Activated CD8-positive, alpha-beta T cell treated with anti-CD3 and anti-CD28 coated beads for 36 hours (primary cell): Measurements from ENCODE around the gene SLC22A23. TPM values are rescaled to one million over a fixed set of nuclear protein-coding genes. Genes with fewer than 3 reads are reported as not detected.

ENCODE experiments used
- ATAC-seq: fragments of 200-7000 bp; cut with Tn5 transposase; one replicate; pipeline ENCODE4 v1.10.0; 2021; ENCODE audit warnings: mild to moderate bottlenecking, moderate library complexity
- CTCF ChIA-PET: fragments of 350-600 bp; sonication (Branson Sonifier 250); formaldehyde crosslinking; loops from one replicate; lab custom pipeline; 2021; ENCODE audit warnings: antibody characterized with exemption; lab: Charles Lee
- POLR2A ChIA-PET: fragments of 350-600 bp; sonication (Branson Sonifier 250); formaldehyde crosslinking; loops from one replicate; lab custom pipeline; 2021; ENCODE audit warnings: antibody characterized with exemption; lab: Charles Lee
- DNase-seq: peaks from one replicate; pipeline ENCODE4 v3.0.0-alpha.2; 2020
- H3K27ac Mint-ChIP-seq: one replicate; pipeline ENCODE4 v1.8.0; 2021; ENCODE audit warnings: mild to moderate bottlenecking, mixed read lengths
- H3K27me3 Mint-ChIP-seq: one replicate; pipeline ENCODE4 v1.8.0; 2021; ENCODE audit warnings: mixed read lengths
- H3K36me3 Mint-ChIP-seq: one replicate; pipeline ENCODE4 v1.8.0; 2021; ENCODE audit warnings: low read depth, mixed read lengths
- H3K4me1 Mint-ChIP-seq: one replicate; pipeline ENCODE4 v1.8.0; 2021; ENCODE audit warnings: low read depth, mixed read lengths
- H3K4me3 Mint-ChIP-seq: one replicate; pipeline ENCODE4 v1.8.0; 2021; ENCODE audit warnings: mild to moderate bottlenecking, moderate library complexity, mixed read lengths
- H3K9me3 Mint-ChIP-seq: one replicate; pipeline ENCODE4 v1.8.0; 2021; ENCODE audit warnings: mixed read lengths
- intact Hi-C: fragments of 100-400 bp; cut with micrococcal nuclease; formaldehyde crosslinking; loops from one replicate; pipeline ENCODE4 v1.10.0; 2022
- total RNA-seq, 2 experiments: library from RNA; stranded (reverse); gene quantifications; one replicate each; pipeline ENCODE4 v1.2.3, GENCODE V29; 2021
- TF ChIP-seq, protein P1 (sequence below): fragments of 200-600 bp; IDR thresholded peaks from one replicate; pipeline ENCODE4 v1.8.0; 2022; ENCODE audit warnings: antibody characterized with exemption, mild to moderate bottlenecking

SLC22A23 gene
- total RNA-seq, 2 experiments from 2014 or later, result 0.16 to 0.34 TPM

DNA sequence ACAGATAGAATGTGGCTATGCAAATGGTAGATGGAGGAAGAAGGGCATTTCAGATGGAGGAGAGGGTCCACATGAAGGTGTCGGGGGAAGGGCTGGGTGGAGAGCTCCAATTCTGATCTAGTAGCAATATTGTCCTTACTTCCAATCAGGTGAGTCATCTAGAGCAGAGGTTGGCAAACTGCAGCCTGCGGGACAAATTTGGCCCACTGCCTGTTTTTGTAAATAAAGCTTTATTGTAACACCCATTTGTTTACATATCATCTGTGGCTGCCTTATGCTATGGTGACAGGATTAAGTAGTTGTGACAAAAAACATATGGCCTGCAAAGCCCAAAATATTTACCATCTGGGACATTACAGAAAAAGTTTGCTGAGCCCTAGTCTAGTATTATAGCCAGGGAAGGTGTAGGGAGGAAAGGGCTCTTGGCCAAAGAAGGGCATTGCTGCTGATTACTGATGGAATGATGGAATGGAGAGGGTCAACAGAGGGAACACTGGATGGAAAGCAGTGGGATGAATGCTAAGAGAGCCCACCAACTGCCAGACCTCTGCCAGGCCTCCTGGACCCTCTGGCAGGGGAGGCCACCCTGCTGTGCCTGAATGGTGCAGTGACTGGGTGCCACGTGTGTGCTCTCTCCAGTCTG, 79.8 kb downstream of the SLC22A23 start:
- POLR2A ChIA-PET, result no interaction called here
- H3K27me3 Mint-ChIP-seq, result peaks cover 6% of the 10 kb centered on the region
- no peak overlapping the region for H3K4me3 Mint-ChIP-seq
- TF ChIP-seq, protein P1, sequence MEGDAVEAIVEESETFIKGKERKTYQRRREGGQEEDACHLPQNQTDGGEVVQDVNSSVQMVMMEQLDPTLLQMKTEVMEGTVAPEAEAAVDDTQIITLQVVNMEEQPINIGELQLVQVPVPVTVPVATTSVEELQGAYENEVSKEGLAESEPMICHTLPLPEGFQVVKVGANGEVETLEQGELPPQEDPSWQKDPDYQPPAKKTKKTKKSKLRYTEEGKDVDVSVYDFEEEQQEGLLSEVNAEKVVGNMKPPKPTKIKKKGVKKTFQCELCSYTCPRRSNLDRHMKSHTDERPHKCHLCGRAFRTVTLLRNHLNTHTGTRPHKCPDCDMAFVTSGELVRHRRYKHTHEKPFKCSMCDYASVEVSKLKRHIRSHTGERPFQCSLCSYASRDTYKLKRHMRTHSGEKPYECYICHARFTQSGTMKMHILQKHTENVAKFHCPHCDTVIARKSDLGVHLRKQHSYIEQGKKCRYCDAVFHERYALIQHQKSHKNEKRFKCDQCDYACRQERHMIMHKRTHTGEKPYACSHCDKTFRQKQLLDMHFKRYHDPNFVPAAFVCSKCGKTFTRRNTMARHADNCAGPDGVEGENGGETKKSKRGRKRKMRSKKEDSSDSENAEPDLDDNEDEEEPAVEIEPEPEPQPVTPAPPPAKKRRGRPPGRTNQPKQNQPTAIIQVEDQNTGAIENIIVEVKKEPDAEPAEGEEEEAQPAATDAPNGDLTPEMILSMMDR, result no peak
- no peak for ATAC-seq
- H3K36me3 Mint-ChIP-seq, result no peaks in the 10 kb centered on the region
- H3K9me3 Mint-ChIP-seq, result no peaks in the 10 kb centered on the region
- CTCF ChIA-PET, result no interaction called here
- peaks cover 12% of the 10 kb centered on the region for H3K4me1 Mint-ChIP-seq
- no peak overlapping the region for H3K27ac Mint-ChIP-seq
- no peak for DNase-seq
- intact Hi-C loops, result no loop called here

DNA sequence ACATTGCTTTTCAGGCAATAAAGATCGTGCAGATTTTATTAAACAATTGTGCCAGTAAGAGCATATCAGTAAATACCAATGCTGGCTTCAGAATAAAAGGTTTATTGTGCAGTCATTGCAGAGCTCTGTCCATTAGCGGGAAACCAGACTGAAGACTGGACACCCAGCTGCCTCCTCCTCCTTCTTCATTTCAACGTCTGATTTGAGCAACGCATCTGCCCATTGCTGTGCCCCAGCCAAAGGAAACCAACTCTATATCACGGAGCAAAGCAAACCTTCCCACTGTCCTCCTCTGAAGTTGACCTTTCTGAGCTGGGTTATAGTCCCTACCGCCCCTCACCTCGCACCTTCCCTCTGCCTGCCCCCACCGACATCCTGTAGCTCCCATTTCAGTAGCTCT, 80.8 kb downstream of the SLC22A23 start:
- H3K36me3 Mint-ChIP-seq, result no peaks in the 10 kb centered on the region
- CTCF ChIA-PET, result no interaction called here
- POLR2A ChIA-PET, result interaction anchor here (0.6 to 0.7 kb wide), 2 partner anchors 23 to 69 kb away, joined by 3 read pairs; no protein-coding TSS in a partner anchor
- no peak overlapping the region for H3K27ac Mint-ChIP-seq
- DNase-seq, result no peak
- peaks cover 6% of the 10 kb centered on the region for H3K27me3 Mint-ChIP-seq
- ATAC-seq, result no peak
- H3K4me3 Mint-ChIP-seq, result no peak overlapping the region
- intact Hi-C loops, result no loop called here
- TF ChIP-seq, protein P1, result no peak
- no peaks in the 10 kb centered on the region for H3K9me3 Mint-ChIP-seq
- peaks cover 15% of the 10 kb centered on the region for H3K4me1 Mint-ChIP-seq

DNA sequence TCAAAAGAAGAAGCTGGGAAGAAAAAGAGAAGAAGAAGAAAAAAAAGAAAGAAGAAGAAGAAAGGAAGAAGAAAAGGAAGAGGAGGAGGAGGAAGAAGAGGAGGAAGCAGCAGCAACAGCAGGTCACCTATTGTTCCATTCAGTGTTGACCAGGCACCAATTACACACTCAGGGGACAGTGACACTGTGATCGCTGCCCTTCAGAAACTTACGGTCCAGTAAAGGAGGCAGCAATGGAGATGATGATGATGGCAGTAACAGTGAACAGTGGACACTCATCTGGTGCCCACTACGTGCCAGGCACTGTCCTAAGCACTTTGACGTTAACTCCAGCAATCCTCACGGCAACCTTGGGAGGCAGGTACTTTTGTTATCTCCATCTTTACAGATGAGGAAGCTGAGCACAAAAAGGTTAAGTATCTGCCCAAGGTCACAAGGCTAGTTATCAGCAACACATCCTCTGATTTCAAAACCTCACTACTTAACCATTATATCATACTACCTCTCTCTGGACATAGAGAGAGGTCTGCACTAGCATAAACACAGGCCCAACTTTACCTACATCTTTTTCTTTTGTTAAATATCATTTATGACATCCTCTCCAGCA, 83.2 kb downstream of the SLC22A23 start:
- no peak for ATAC-seq
- no peak overlapping the region for H3K27ac Mint-ChIP-seq
- POLR2A ChIA-PET, result no interaction called here

DNA sequence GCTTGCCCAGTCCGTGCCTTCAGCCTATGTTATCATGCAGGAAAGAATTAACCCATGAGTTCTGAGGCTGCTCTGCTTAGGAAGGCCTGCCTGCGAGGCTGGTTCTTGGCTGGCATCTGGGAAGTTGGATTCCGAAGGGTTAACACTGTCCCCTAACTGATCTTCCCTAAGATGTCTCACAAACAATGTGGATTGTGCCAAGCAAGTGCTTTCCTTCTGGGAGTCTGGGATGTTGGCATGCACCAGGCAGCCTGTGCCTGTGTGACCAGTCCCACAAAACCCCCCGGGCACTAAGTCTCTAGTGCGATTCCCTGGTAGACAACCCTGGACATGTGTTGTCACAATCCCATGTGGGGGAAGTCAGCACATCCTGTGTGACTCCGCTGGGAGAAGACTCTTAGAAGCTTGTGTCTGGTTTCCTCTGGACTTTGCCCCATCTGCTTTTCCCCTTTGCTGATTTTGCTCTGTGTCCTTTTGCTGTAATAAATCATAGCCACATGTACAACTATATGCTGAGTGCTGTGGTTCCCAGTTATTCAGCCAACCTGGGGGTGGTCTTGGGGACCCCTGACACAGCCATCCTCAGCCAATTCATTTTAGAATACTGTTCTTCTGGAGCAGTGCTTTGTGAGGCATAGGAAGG, 83.8 kb downstream of the SLC22A23 start:
- ATAC-seq, result no peak
- ChIA-PET POLR2A (no interaction called here), CTCF (no interaction called here)
- DNase-seq, result no peak
- peaks cover 17% of the 10 kb centered on the region for H3K4me1 Mint-ChIP-seq
- TF ChIP-seq, protein P1, result no peak
- intact Hi-C loops, result no loop called here
- H3K36me3 Mint-ChIP-seq, result no peaks in the 10 kb centered on the region
- H3K27me3 Mint-ChIP-seq, result peaks cover 2% of the 10 kb centered on the region
- H3K4me3 Mint-ChIP-seq, result no peak overlapping the region
- no peaks in the 10 kb centered on the region for H3K9me3 Mint-ChIP-seq
- no peak overlapping the region for H3K27ac Mint-ChIP-seq

More for the DNA sequence above, 83.2 kb downstream of the SLC22A23 start:
- CTCF ChIA-PET, result no interaction called here
- no peak for DNase-seq
- peaks cover 2% of the 10 kb centered on the region for H3K27me3 Mint-ChIP-seq
- peaks cover 21% of the 10 kb centered on the region for H3K4me1 Mint-ChIP-seq
- H3K4me3 Mint-ChIP-seq, result no peak overlapping the region
- TF ChIP-seq, protein P1, result no peak
- H3K36me3 Mint-ChIP-seq, result no peaks in the 10 kb centered on the region
- intact Hi-C loops, result no loop called here
- no peaks in the 10 kb centered on the region for H3K9me3 Mint-ChIP-seq
